ENCODE results near the gene ANKRD23.
"Not testable (repeated sequence)": the region's sequence is repeated elsewhere in the genome, so short reads cannot be mapped to it uniquely, and the experiment has no call there.

ANKRD23 gene

DNA sequence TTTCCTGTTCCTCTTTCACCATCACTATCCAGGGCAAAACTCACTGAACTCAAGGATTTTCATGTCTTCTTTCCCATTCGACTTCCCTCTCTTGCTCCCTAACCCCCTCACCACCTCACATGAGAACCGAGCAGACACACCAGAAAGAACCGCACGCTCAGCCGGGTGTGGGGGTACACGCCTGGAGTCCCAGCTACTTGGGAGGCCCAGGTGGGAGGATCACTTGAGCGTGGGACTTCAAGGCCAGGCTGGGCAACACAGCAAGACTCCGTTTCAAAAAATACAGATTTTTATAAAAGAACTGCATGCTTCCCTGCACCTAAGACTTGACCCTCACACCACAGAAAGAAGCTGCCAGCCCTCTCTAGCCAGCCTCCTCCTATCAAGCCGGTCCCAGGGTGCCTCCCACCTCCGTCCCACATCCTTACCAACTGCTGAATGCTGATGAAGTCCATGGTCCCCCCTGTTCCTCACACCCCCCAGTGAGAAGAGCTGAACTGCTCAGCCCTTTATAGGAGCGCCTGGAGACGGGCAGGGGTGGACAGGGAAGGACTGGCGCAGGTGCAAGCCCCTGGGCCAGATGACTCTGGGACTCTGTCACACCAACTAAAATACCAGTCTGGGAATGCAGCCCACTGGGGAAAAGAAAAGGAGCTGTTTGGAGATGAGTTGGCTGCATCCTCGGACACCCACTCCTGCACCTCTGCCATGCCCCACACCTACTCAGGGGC is at the start of gene ANKRD23:
ANKRD23 (minus strand) TSS at position 484 of the 731 bp plus-strand sequence; CDS start at position 455, 29 bp downstream.
- H3K27ac Mint-ChIP-seq: no peak within 1 kb of the TSS
- H3K27me3 Mint-ChIP-seq: no peaks in the 10 kb centered on the region
- no peak for ATAC-seq (ENCODE audit: low read depth)
- DNase-seq (ENCODE audit: low spot score in 2 of 2): no peak
- peaks cover 12% of the 10 kb centered on the region for H3K4me1 Mint-ChIP-seq
- no peaks in the 10 kb centered on the region for H3K9me3 Mint-ChIP-seq
- H3K36me3 Mint-ChIP-seq: peaks cover 8% of the 10 kb centered on the region
- no peak within 1 kb of the TSS for H3K4me3 Mint-ChIP-seq

DNA sequence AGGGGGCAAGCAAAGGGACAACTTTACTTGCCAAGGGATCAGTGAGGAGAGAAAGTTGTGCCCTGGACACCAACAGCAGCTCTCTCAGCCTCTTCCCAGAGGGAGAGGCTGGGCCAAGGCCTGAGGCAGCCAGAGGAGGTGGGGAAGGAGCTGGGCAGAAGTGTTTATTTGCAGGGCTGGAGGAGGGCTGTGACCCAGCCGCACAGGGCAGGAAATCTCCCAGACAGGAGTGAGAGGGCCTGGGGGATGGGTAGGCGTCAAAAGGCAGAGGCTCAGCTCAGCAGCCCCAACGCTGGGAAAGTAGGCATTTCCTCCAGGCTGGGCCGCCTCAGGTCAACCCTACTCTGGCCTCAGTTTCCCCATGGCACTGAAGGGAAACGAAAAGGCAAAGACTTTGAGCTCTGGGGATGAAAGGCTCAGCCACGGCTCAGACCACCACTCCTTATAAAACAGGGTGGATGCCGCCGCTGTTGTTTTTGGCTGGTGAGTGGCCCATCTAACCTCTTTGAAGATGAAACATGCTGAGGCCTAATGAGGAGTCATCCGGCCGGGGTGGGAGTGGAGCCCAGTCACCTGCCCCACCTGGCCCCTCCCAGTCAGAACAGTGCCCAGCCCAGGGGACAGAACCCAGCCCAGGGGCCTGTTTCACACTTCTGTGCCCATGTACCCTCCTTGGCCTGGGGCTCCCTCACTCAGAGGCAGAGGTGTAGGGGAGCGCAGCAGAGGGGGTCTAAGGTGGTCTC is 47.9 kb upstream of the ANKRD23 start:
- H3K4me1 Mint-ChIP-seq: peaks cover 20% of the 10 kb centered on the region
- H3K27ac Mint-ChIP-seq: no peak overlapping the region
- DNase-seq (ENCODE audit: low spot score in 2 of 2) (no peak), ATAC-seq (ENCODE audit: low read depth) (no peak)
- no peaks in the 10 kb centered on the region for H3K9me3 Mint-ChIP-seq
- H3K36me3 Mint-ChIP-seq: no peaks in the 10 kb centered on the region
- no peaks in the 10 kb centered on the region for H3K27me3 Mint-ChIP-seq
- no peak overlapping the region for H3K4me3 Mint-ChIP-seq

GRCh38 chr2:96890726-96891385 is 47.0 kb upstream of the ANKRD23 start:
- Mint-ChIP-seq H3K4me1 (peaks cover 20% of the 10 kb centered on the region), H3K4me3 (no peak overlapping the region), H3K9me3 (no peaks in the 10 kb centered on the region), H3K27me3 (no peaks in the 10 kb centered on the region), H3K36me3 (no peaks in the 10 kb centered on the region), H3K27ac (no peak overlapping the region)
- no peak for DNase-seq (ENCODE audit: low spot score in 2 of 2)
- no peak for ATAC-seq (ENCODE audit: low read depth)

- no peak for DNase-seq (ENCODE audit: low spot score in 2 of 2)
- Mint-ChIP-seq H3K27ac (no peak overlapping the region), H3K36me3 (no peaks in the 10 kb centered on the region), H3K4me1 (peaks cover 20% of the 10 kb centered on the region), H3K4me3 (no peak overlapping the region), H3K9me3 (no peaks in the 10 kb centered on the region), H3K27me3 (no peaks in the 10 kb centered on the region)
- no peak for ATAC-seq (ENCODE audit: low read depth)
These were observed 46.4 kb upstream of the ANKRD23 start for GRCh38 chr2:96890252-96890651.

- H3K27me3 Mint-ChIP-seq; H3K4me3 Mint-ChIP-seq; DNase-seq (ENCODE audit: low spot score in 2 of 2); H3K27ac Mint-ChIP-seq; H3K36me3 Mint-ChIP-seq; ATAC-seq (ENCODE audit: low read depth); H3K9me3 Mint-ChIP-seq: not testable (repeated sequence)
- H3K4me1 Mint-ChIP-seq: peaks cover 16% of the 10 kb centered on the region
These were observed 45.7 kb upstream of the ANKRD23 start for GRCh38 chr2:96889502-96889901.

DNA sequence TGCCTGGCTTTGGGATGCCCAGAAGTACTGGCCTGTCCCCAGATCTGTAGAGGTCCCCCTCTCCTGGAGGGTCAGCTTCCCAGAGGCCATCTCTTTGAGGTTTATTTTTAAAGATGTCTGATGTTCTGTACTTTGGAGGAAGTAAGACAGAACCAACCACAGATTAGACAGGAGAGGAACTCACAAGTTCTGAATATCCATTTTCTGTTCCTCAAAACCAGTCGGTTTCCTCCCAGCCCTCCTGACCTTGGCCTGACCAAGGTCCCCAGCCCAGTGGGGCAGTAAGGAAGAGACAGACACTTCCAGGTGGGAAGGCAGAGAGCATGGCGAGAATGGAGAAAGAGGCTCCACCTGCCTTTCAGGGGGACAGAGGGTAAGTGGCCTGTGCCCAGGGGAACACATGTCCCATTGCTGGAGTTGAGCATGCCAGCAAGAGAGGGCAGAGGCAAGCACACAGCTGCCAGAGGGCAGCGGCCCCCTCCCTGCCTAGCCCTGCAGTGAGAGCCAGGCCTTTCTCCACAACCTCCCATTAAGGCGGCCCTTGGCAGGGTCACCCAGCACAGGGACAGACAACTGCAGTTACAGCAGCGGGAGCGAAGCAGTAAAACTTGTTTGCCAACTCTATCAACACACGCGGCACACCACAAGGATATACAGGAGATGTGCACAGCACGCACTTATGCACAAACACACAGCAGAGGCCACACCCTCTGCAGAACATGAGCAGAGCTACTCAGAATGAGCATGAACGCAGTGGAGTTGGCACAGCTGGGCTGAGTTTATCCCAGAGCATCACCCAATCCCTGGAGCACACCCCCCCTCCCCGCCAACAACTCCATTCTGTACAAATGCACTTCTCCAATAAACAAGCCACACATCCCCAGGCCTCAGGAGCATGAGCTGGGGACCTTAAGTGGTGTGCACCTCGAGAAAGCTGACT is 44.5 kb upstream of the ANKRD23 start:
- Mint-ChIP-seq H3K4me3 (no peak overlapping the region), H3K9me3 (no peaks in the 10 kb centered on the region), H3K4me1 (peaks cover 16% of the 10 kb centered on the region), H3K36me3 (no peaks in the 10 kb centered on the region), H3K27me3 (no peaks in the 10 kb centered on the region), H3K27ac (peak overlapping the region; percentile 2)
- DNase-seq (ENCODE audit: low spot score in 2 of 2) (no peak), ATAC-seq (ENCODE audit: low read depth) (peak; percentile 88)

- Mint-ChIP-seq H3K4me3 (no peak overlapping the region), H3K4me1 (peaks cover 16% of the 10 kb centered on the region), H3K9me3 (no peaks in the 10 kb centered on the region), H3K27ac (no peak overlapping the region), H3K36me3 (no peaks in the 10 kb centered on the region), H3K27me3 (no peaks in the 10 kb centered on the region)
- ATAC-seq (ENCODE audit: low read depth): peak; percentile 6
- DNase-seq (ENCODE audit: low spot score in 2 of 2): no peak
These were observed 43.7 kb upstream of the ANKRD23 start for GRCh38 chr2:96887493-96888012.

DNA sequence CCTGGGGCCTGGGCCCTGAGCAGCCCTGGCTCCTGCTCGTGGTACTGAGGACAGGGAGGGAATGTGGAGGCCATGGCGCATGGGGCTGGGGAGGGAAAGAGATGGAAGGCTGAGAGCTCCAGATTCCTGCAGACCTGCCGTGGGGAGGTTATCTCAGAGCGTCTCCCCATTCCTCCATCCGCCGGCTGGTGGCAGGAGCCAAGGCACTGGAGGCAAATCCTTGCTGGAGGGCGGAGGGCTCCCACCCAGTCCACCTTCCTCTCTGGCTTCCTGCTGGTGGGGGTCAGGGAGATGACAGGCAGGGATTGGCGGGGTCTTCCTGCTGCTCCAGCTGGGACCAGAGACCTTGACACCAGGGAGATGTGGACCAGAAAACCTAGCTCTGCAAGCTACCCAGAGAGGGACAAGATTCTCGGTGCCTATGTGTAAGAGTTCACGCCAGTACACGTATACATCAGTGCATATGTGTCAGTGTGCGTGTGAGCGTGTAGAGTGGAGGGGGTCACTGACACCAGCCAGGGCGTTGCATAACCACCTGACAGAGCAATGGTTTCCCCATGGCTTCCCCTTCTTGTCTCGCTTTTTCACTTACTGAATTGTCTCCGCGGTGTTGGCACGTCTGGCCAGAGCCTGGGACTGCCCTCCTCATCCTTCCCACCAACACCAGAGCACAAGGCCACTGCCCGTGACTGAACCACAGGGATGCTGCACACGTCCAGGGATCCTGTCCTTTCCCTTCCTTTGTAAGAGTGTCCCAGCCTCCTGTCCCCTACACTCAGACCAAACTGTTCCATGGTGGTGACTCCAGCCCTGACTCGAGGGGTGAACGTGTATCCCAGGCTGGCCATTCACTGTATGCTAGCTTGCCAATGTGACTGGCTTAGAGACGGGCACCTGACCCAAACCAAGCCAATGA is 41.9 kb upstream of the ANKRD23 start:
- H3K36me3 Mint-ChIP-seq: no peaks in the 10 kb centered on the region
- no peaks in the 10 kb centered on the region for H3K9me3 Mint-ChIP-seq
- peaks cover 12% of the 10 kb centered on the region for H3K4me1 Mint-ChIP-seq
- H3K4me3 Mint-ChIP-seq: no peak overlapping the region
- DNase-seq (ENCODE audit: low spot score in 2 of 2): no peak
- ATAC-seq (ENCODE audit: low read depth): no peak
- no peaks in the 10 kb centered on the region for H3K27me3 Mint-ChIP-seq
- no peak overlapping the region for H3K27ac Mint-ChIP-seq

GRCh38 chr2:96884299-96885094 is 40.7 kb upstream of the ANKRD23 start:
- Mint-ChIP-seq H3K27me3 (no peaks in the 10 kb centered on the region), H3K36me3 (no peaks in the 10 kb centered on the region), H3K4me1 (peaks cover 12% of the 10 kb centered on the region), H3K4me3 (no peak overlapping the region), H3K27ac (no peak overlapping the region), H3K9me3 (no peaks in the 10 kb centered on the region)
- DNase-seq (ENCODE audit: low spot score in 2 of 2): no peak
- ATAC-seq (ENCODE audit: low read depth): no peak

DNA sequence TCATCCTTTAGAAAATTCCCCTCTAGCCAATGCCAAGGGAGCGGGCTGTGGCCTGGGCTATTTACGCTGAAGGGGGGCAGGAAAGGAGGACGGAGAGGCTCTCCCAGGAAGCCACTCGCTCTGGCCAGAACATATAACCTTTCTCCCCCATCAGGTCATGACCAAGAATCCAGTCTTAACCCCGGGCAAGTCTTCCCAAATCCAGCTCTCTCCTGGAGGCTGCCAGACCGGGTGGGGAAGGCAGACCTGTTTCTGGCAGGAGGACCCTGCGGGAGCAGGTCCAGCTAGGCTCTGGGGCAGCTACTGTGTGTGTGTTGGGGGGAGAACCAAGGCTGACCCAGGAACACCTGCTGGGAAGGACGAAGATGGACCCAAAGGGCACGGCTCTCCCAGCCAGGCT is 39.5 kb upstream of the ANKRD23 start:
- Mint-ChIP-seq H3K9me3 (no peaks in the 10 kb centered on the region), H3K4me1 (peaks cover 9% of the 10 kb centered on the region), H3K4me3 (no peak overlapping the region), H3K27me3 (no peaks in the 10 kb centered on the region), H3K36me3 (no peaks in the 10 kb centered on the region), H3K27ac (no peak overlapping the region)
- DNase-seq (ENCODE audit: low spot score in 2 of 2): no peak
- ATAC-seq (ENCODE audit: low read depth): no peak

GRCh38 chr2:96882906-96883305 is 39.1 kb upstream of the ANKRD23 start:
- Mint-ChIP-seq H3K27me3 (no peaks in the 10 kb centered on the region), H3K27ac (no peak overlapping the region)
- no peak for ATAC-seq (ENCODE audit: low read depth)

DNA sequence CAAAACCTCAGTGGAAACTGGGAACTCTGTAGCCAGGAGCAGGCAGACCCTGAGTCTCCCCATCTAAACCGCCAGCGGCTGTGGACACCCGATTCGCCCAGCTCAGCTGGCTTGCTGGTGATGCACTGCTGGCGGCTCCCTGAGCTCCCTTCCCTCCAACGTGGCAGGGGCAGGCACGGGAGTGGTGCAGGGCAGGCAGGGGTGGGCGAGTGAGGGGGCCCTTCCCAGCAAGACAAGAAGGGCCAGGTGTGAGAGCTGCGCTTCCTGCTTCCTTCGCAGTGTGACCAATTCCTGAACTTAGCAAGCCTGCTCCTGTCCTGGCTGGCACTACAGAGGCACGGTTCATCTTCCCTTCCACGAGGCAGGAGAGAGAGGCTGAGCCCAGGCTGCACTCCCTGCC is 38.4 kb upstream of the ANKRD23 start:
- Mint-ChIP-seq H3K27me3 (no peaks in the 10 kb centered on the region), H3K4me1 (peaks cover 1% of the 10 kb centered on the region), H3K27ac (no peak overlapping the region), H3K36me3 (no peaks in the 10 kb centered on the region), H3K4me3 (no peak overlapping the region), H3K9me3 (no peaks in the 10 kb centered on the region)
- ATAC-seq (ENCODE audit: low read depth): no peak
- no peak for DNase-seq (ENCODE audit: low spot score in 2 of 2)

More at GRCh38 chr2:96882906-96883305, 39.1 kb upstream of the ANKRD23 start:
- DNase-seq (ENCODE audit: low spot score in 2 of 2): no peak
- Mint-ChIP-seq H3K36me3 (no peaks in the 10 kb centered on the region), H3K4me1 (peaks cover 5% of the 10 kb centered on the region), H3K4me3 (no peak overlapping the region), H3K9me3 (no peaks in the 10 kb centered on the region)

Measured in memory B cell (primary cell).